Endothelial cell of umbilical vein (primary cell): ENCODE results near the gene OLIG3. TPM values are rescaled to one million over a fixed set of nuclear protein-coding genes. Genes with fewer than 3 reads are reported as not detected.

Experiments
- BruUV-seq: library from RNA; stranded (reverse); fragments of 400-500 nt; replicated peaks from 2 replicates; lab custom pipeline; 2021; lab: Mats Ljungman, UMichigan
- CTCF ChIA-PET: fragments of 300-600, 350-600 bp; sonication (Branson Sonifier 250); formaldehyde crosslinking; loops from one replicate; lab custom pipeline; 2021; ENCODE audit warnings: antibody characterized with exemption, inconsistent platforms; lab: Charles Lee
- POLR2A ChIA-PET: fragments of 300-600, 350-600 bp; sonication (Branson Sonifier 250); formaldehyde crosslinking; loops from one replicate; lab custom pipeline; 2021; ENCODE audit warnings: antibody characterized with exemption, inconsistent platforms; lab: Charles Lee
- DNase-seq: peaks from one replicate; pipeline ENCODE4 v3.0.0-alpha.2; 2011; ENCODE audit warnings: low read depth, low spot score
- FAIRE-seq: peaks from 2 replicates; lab custom pipeline; 2011; peaks lifted over from hg19 to GRCh38; lab: Jason Lieb, UNC
- H2AFZ ChIP-seq: 2 replicates; pipeline ENCODE4 v1.6.0; 2012; ENCODE audit warnings: low read depth, low read length, control low read depth, inconsistent platforms
- H3K27ac ChIP-seq: 2 replicates; pipeline ENCODE4 v1.5.1; 2011; ENCODE audit warnings: low read depth, mild to moderate bottlenecking, control low read depth, low read length, moderate library complexity; ENCODE audit not compliant: insufficient read depth
- H3K27me3 ChIP-seq, 2 experiments: 2 replicates each; pipeline versions ENCODE4 v1.6.0 to v1.6.1; 2011; ENCODE audit warnings: low read length in 2 of 2, mixed read lengths in 1 of 2; ENCODE audit not compliant: control insufficient read depth in 2 of 2, insufficient read depth in 2 of 2
- H3K36me3 ChIP-seq, 2 experiments: 2 replicates in 1 of 2; 3 replicates in 1 of 2; pipeline ENCODE4 v1.5.1; 2011; ENCODE audit warnings: low read length in 2 of 2, mild to moderate bottlenecking in 1 of 2, moderate library complexity in 1 of 2; ENCODE audit not compliant: control insufficient read depth in 2 of 2, insufficient read depth in 2 of 2; ENCODE audit errors: extremely low read depth in 1 of 2
- H3K4me1 ChIP-seq: 3 replicates; pipeline ENCODE4 v1.5.1; 2011; ENCODE audit warnings: mild to moderate bottlenecking, low read length; ENCODE audit not compliant: control insufficient read depth, insufficient read depth; ENCODE audit errors: extremely low read depth
- H3K4me2 ChIP-seq: 2 replicates; pipeline ENCODE4 v1.6.1; 2011; ENCODE audit warnings: low read length, control low read depth, mixed read lengths; ENCODE audit not compliant: insufficient read depth
- H3K4me3 ChIP-seq, 3 experiments: fragments of 200-600 bp in 1 of 3; sonication (generic), shearing (Covaris generic) in 1 of 3; replicated peaks in 1 of 3; 2 replicates each; pipeline ENCODE4 v1.5.1; 2011 to 2016; ENCODE audit warnings: control low read depth in 3 of 3, low read length in 3 of 3, mild to moderate bottlenecking in 2 of 3, inconsistent platforms in 1 of 3, low read depth in 1 of 3, moderate library complexity in 1 of 3; ENCODE audit not compliant: insufficient read depth in 1 of 3
- H3K79me2 ChIP-seq: 2 replicates; pipeline ENCODE4 v1.6.0; 2012; ENCODE audit warnings: low read length, inconsistent platforms; ENCODE audit not compliant: control insufficient read depth, insufficient read depth
- H3K9ac ChIP-seq: replicated peaks from 2 replicates; pipeline ENCODE3; 2011; ENCODE audit warnings: low read length, control low read depth; ENCODE audit not compliant: insufficient read depth; ENCODE audit errors: extremely low read depth
- H3K9me1 ChIP-seq: replicated peaks from 3 replicates; pipeline ENCODE4 v1.6.0; 2011; ENCODE audit warnings: mild to moderate bottlenecking, low read length; ENCODE audit not compliant: control insufficient read depth, insufficient read depth; ENCODE audit errors: extremely low read depth
- H3K9me3 ChIP-seq: replicated peaks from 2 replicates; pipeline ENCODE4 v1.5.1; 2012; ENCODE audit warnings: low read length, inconsistent platforms; ENCODE audit not compliant: control insufficient read depth, insufficient read depth
- H4K20me1 ChIP-seq: replicated peaks from 2 replicates; pipeline ENCODE3; 2011; ENCODE audit warnings: mild to moderate bottlenecking, low read length; ENCODE audit not compliant: control insufficient read depth, insufficient read depth; ENCODE audit errors: extremely low read depth
- EZH2 ChIP-seq: IDR thresholded peaks from 2 replicates; pipeline ENCODE4 v1.6.1; 2012; ENCODE audit warnings: borderline replicate concordance, low read depth, mild to moderate bottlenecking, moderate library complexity, low read length, inconsistent platforms; ENCODE audit not compliant: severe bottlenecking
- FOS ChIP-seq: IDR thresholded peaks from 2 replicates; pipeline ENCODE4 v1.6.1; 2011; ENCODE audit warnings: mild to moderate bottlenecking, low read length, moderate library complexity, borderline replicate concordance; ENCODE audit not compliant: insufficient read depth
- GATA2 ChIP-seq: IDR thresholded peaks from 2 replicates; pipeline ENCODE4 v1.7.0; 2011; ENCODE audit warnings: low read depth, mild to moderate bottlenecking, moderate library complexity, mixed read lengths, low read length; ENCODE audit not compliant: insufficient read length, insufficient read depth
- JUN ChIP-seq: IDR thresholded peaks from 2 replicates; pipeline ENCODE4 v1.6.1; 2011; ENCODE audit warnings: borderline replicate concordance, low read depth; ENCODE audit not compliant: insufficient read length, insufficient read depth
- MYC ChIP-seq: IDR thresholded peaks from one replicate; pipeline ENCODE4 v1.6.1; 2011; ENCODE audit warnings: mild to moderate bottlenecking, low read depth, low read length
- dilution Hi-C: fragments of 300-500 bp; cut with MboI; formaldehyde crosslinking; loops from one replicate; pipeline ENCODE4 v1.15.0; 2019; ENCODE audit warnings: low sequenced_read_pairs; ENCODE audit not compliant: extremely low pct_ligation_motif_present
- intact Hi-C: fragments of 100-400 bp; cut with micrococcal nuclease; formaldehyde crosslinking; loops from one replicate; pipeline ENCODE4 v1.10.0; 2022
- polyA plus RNA-seq, 4 experiments: library from polyadenylated mRNA; depleted of rRNA in 3 of 4; stranded (reverse) in 3 of 4; unstranded in 1 of 4; fragments of >200 nt; gene quantifications; 2 replicates each; pipeline versions ENCODE4 v1.2.1 to v1.2.3, GENCODE V29; 2011 to 2012; ENCODE audit warnings: missing spikeins in 1 of 4
- total RNA-seq: library from RNA; stranded (reverse); gene quantifications from 2 replicates; pipeline ENCODE4 v1.2.3, GENCODE V29; 2021
- TF ChIP-seq, protein P1 (sequence below), 2 donors: IDR thresholded peaks; 1 replicate in 1 of 2; 2 replicates in 1 of 2; pipeline ENCODE4 v1.5.1; 2011; ENCODE audit warnings: low read length in 2 of 2, mild to moderate bottlenecking in 2 of 2, moderate library complexity in 2 of 2, control low read depth in 1 of 2, inconsistent platforms in 1 of 2, low read depth in 1 of 2; ENCODE audit not compliant: insufficient read depth in 1 of 2; ENCODE audit errors: extremely low read depth in 1 of 2
- TF ChIP-seq, protein P2 (sequence below): IDR thresholded peaks from 2 replicates; pipeline ENCODE4 v1.6.1; 2011; ENCODE audit not compliant: insufficient read depth, insufficient read length

OLIG3 gene
- total and polyA plus RNA-seq, 2 donors (not counting 3 experiments of a cell fraction or from before 2014, with no cell fraction given), result not detected

DNA sequence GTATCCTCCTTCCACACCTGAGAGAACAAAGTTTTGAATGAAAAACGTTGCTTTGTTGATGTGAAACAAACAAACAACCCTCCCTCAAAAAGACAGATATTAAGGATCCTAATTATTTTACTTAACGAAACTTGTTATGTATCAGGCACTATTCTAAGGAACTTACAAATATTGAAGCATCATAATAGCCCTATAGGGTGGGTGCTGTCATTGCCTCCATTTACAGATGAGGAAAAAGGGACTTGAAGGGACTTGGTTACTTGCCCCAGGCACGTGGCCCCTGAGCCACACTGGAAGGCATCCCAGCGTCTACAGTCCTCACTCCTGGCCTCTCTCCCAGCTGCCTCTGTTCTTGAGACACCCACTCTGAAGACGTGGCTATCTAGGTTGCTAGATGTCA, 20.2 kb upstream of the OLIG3 start:
- no peaks in the 10 kb centered on the region for H3K36me3 ChIP-seq
- no peaks in the 10 kb centered on the region for H3K4me1 ChIP-seq
- no peak overlapping the region for H3K4me2 ChIP-seq
- H3K9me1 ChIP-seq, result no peaks in the 10 kb centered on the region
- no peaks in the 10 kb centered on the region for H3K9me3 ChIP-seq
- H2AFZ ChIP-seq, result no peak overlapping the region
- no peak overlapping the region for H3K4me3 ChIP-seq
- BruUV-seq, result no TSS peak
- H3K79me2 ChIP-seq, result no peaks in the 10 kb centered on the region
- TF ChIP-seq EZH2 (no peak), GATA2 (no peak), MYC (no peak), JUN (no peak), FOS (no peak)
- TF ChIP-seq, protein P1, sequence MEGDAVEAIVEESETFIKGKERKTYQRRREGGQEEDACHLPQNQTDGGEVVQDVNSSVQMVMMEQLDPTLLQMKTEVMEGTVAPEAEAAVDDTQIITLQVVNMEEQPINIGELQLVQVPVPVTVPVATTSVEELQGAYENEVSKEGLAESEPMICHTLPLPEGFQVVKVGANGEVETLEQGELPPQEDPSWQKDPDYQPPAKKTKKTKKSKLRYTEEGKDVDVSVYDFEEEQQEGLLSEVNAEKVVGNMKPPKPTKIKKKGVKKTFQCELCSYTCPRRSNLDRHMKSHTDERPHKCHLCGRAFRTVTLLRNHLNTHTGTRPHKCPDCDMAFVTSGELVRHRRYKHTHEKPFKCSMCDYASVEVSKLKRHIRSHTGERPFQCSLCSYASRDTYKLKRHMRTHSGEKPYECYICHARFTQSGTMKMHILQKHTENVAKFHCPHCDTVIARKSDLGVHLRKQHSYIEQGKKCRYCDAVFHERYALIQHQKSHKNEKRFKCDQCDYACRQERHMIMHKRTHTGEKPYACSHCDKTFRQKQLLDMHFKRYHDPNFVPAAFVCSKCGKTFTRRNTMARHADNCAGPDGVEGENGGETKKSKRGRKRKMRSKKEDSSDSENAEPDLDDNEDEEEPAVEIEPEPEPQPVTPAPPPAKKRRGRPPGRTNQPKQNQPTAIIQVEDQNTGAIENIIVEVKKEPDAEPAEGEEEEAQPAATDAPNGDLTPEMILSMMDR (IDR thresholded peaks at IDR 0.05; ENCODE audit: extremely low read depth in 1 of 2, insufficient read depth in 1 of 2, low read depth in 1 of 2, low read length in 2 of 2), result no peak
- TF ChIP-seq, protein P2, sequence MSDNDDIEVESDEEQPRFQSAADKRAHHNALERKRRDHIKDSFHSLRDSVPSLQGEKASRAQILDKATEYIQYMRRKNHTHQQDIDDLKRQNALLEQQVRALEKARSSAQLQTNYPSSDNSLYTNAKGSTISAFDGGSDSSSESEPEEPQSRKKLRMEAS, result no peak
- DNase-seq (no peak), FAIRE-seq (no peak)
- dilution Hi-C loops, result no loop called here
- H3K27me3 ChIP-seq, result peaks cover 37 to 49% of the 10 kb centered on the region in 2 experiments
- ChIA-PET CTCF (no interaction called here), POLR2A (no interaction called here)
- intact Hi-C loops, result no loop called here
- no peaks in the 10 kb centered on the region for H4K20me1 ChIP-seq
- H3K27ac ChIP-seq, result no peak overlapping the region
- no peak overlapping the region for H3K9ac ChIP-seq
